ENCODE measurements around the gene MSTN.

DNA sequence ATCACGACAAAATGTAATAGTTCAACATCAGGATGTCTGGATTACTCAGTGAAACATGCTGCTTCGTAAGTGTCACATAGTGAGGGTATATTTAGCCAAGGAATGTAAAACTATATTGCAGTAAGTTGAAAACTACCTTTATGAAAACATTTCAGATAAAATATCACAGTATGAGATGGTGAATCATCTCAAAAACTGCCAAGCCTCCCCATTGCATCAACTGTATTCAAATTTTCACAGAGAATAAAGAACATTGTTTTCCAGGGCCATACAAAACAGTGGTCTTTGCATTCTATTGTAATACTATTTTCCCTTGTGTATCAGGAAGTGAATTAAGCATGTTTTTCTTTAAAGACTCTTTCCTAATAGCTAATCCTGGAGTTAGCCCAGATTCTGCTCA is 47.6 kb upstream of the MSTN start:
- no peak for TF ChIP-seq POLR2A (IDR thresholded peaks at IDR 0.05)
- TF ChIP-seq, protein P1, sequence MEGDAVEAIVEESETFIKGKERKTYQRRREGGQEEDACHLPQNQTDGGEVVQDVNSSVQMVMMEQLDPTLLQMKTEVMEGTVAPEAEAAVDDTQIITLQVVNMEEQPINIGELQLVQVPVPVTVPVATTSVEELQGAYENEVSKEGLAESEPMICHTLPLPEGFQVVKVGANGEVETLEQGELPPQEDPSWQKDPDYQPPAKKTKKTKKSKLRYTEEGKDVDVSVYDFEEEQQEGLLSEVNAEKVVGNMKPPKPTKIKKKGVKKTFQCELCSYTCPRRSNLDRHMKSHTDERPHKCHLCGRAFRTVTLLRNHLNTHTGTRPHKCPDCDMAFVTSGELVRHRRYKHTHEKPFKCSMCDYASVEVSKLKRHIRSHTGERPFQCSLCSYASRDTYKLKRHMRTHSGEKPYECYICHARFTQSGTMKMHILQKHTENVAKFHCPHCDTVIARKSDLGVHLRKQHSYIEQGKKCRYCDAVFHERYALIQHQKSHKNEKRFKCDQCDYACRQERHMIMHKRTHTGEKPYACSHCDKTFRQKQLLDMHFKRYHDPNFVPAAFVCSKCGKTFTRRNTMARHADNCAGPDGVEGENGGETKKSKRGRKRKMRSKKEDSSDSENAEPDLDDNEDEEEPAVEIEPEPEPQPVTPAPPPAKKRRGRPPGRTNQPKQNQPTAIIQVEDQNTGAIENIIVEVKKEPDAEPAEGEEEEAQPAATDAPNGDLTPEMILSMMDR (IDR thresholded peaks at IDR 0.05): no peak

Data from adrenal gland (tissue), 5 donors.